GM18858 (cell line): Measurements from ENCODE around the gene METTL17.
"Not testable (repeated sequence)": the region's sequence is repeated elsewhere in the genome, so short reads cannot be mapped to it uniquely, and the experiment has no call there.

ENCODE experiments used
- ATAC-seq: cut with Tn5 transposase; IDR thresholded peaks from one replicate; pipeline ENCODE4 v1.9.1; 2021; ENCODE audit not compliant: unreplicated experiment

Gene METTL17

GRCh38 chr14:20989471-20989786, 351 bp upstream of the METTL17 start:
- no peak for ATAC-seq

- no peak for ATAC-seq
Observed at GRCh38 chr14:20996521-20996920, 6.7 kb downstream of the METTL17 start.

- no peak for ATAC-seq
Observed at GRCh38 chr14:20997115-20997514, 7.3 kb downstream of the METTL17 start.

- no peak for ATAC-seq
Observed at GRCh38 chr14:20997564-20997963, 7.8 kb downstream of the METTL17 start.

GRCh38 chr14:20998139-20998538, 8.4 kb downstream of the METTL17 start:
- no peak for ATAC-seq

GRCh38 chr14:20998674-20999366, 9.0 kb downstream of the METTL17 start, which contains the start of gene SLC39A2:
Gene SLC39A2 (plus strand): TSS chr14:20999293. CDS start chr14:20999447, 154 bp downstream.
- no peak for ATAC-seq

GRCh38 chr14:20999591-20999990, 9.8 kb downstream of the METTL17 start:
- no peak for ATAC-seq

GRCh38 chr14:21001218-21001617, 11.4 kb downstream of the METTL17 start:
- ATAC-seq = no peak

- ATAC-seq = no peak
Observed at GRCh38 chr14:21003788-21004346, 14.1 kb downstream of the METTL17 start.

- not testable (repeated sequence) for ATAC-seq
Observed at GRCh38 chr14:21009721-21010120, 19.9 kb downstream of the METTL17 start.

- ATAC-seq = no peak
Observed at GRCh38 chr14:21011136-21011535, 21.4 kb downstream of the METTL17 start.

- no peak for ATAC-seq
Observed at GRCh38 chr14:21014761-21015190, 25.0 kb downstream of the METTL17 start.

GRCh38 chr14:21015312-21015711, 25.5 kb downstream of the METTL17 start:
- no peak for ATAC-seq

GRCh38 chr14:21016413-21017190, 26.8 kb downstream of the METTL17 start:
- ATAC-seq = no peak

- no peak for ATAC-seq
Observed at GRCh38 chr14:21017528-21018245, 27.9 kb downstream of the METTL17 start.

- no peak for ATAC-seq
Observed at GRCh38 chr14:21018286-21018685, 28.5 kb downstream of the METTL17 start.

- no peak for ATAC-seq
Observed at GRCh38 chr14:21018781-21019180, 29.0 kb downstream of the METTL17 start.

- ATAC-seq = no peak
Observed at GRCh38 chr14:21019366-21019765, 29.6 kb downstream of the METTL17 start.

GRCh38 chr14:21020977-21021545, 31.3 kb downstream of the METTL17 start:
- no peak for ATAC-seq

GRCh38 chr14:21022686-21023085, 32.9 kb downstream of the METTL17 start:
- ATAC-seq = no peak

GRCh38 chr14:21023174-21023573, 33.4 kb downstream of the METTL17 start:
- ATAC-seq = no peak
